Subcutaneous adipose tissue (tissue), 4 donors: ENCODE measurements around the gene SERPING1. TPM values are rescaled to one million over a fixed set of nuclear protein-coding genes. Genes with fewer than 3 reads are reported as not detected.

Experiments used
- CTCF ChIP-seq: fragments of 450-650 bp; IDR thresholded peaks from one replicate; pipeline ENCODE4 v1.5.1; 2016; ENCODE audit warnings: low read depth, mild to moderate bottlenecking, control low read depth, antibody characterized with exemption, moderate library complexity
- total RNA-seq, 4 donors: library from RNA; depleted of rRNA; stranded (reverse); fragments of >200 nt; gene quantifications; one replicate each; pipeline ENCODE4 v1.1.0, GENCODE V29; 2016

Gene SERPING1
- total RNA-seq, 4 donors from 2014 or later, result 318 to 653 (median 616) TPM

- TF ChIP-seq CTCF, result no peak
These were observed 32.7 kb downstream of the SERPING1 start for GRCh38 chr11:57630171-57630570.

GRCh38 chr11:57632116-57632515 lies 34.6 kb downstream of the SERPING1 start:
- no peak for TF ChIP-seq CTCF

GRCh38 chr11:57633394-57634070 lies 36.0 kb downstream of the SERPING1 start:
- no peak for TF ChIP-seq CTCF

GRCh38 chr11:57634311-57634710 lies 36.8 kb downstream of the SERPING1 start:
- TF ChIP-seq CTCF, result no peak

- TF ChIP-seq CTCF, result no peak
These were observed 37.8 kb downstream of the SERPING1 start for GRCh38 chr11:57635246-57635645.

GRCh38 chr11:57637626-57638004 lies 40.1 kb downstream of the SERPING1 start:
- no peak for TF ChIP-seq CTCF

- TF ChIP-seq CTCF, result no peak
These were observed 40.7 kb downstream of the SERPING1 start for GRCh38 chr11:57638005-57638781.
